MCF 10A (cell line): Measurements from ENCODE around the gene AHNAK. TPM values are rescaled to one million over a fixed set of nuclear protein-coding genes. Genes with fewer than 3 reads are reported as not detected.
A peak's percentile ranks its signal among the peaks of the same experiment; 100 is the strongest.

Experiments used
- BruUV-seq: library from RNA; stranded (reverse); fragments of 400-500 nt; replicated peaks from 2 replicates; lab custom pipeline; 2021; lab: Mats Ljungman, UMichigan
- CTCF ChIA-PET: fragments of 300-600 bp; sonication (Branson Sonifier 250); formaldehyde crosslinking; extraction: SDS; loops from one replicate; lab custom pipeline; 2021; ENCODE audit warnings: antibody characterized with exemption, inconsistent platforms; lab: Yijun Ruan, JAX
- POLR2A ChIA-PET: fragments of 300-600, 350-650 bp; sonication (Branson Sonifier 250); formaldehyde crosslinking; extraction: SDS; loops from one replicate; lab custom pipeline; 2020; ENCODE audit warnings: antibody characterized with exemption, inconsistent platforms; lab: Yijun Ruan, JAX
- DNase-seq: peaks from one replicate; pipeline ENCODE4 v3.0.0-alpha.2; 2018; ENCODE audit not compliant: unreplicated experiment
- H3K27ac Mint-ChIP-seq: one replicate; pipeline ENCODE4 v1.8.0; 2022; ENCODE audit warnings: mild to moderate bottlenecking, low read depth, mixed read lengths; ENCODE audit not compliant: unreplicated experiment
- H3K27me3 Mint-ChIP-seq: one replicate; pipeline ENCODE4 v1.8.0; 2022; ENCODE audit warnings: mixed read lengths; ENCODE audit not compliant: insufficient read depth, unreplicated experiment
- H3K36me3 Mint-ChIP-seq: one replicate; pipeline ENCODE4 v1.8.0; 2022; ENCODE audit warnings: mild to moderate bottlenecking, moderate library complexity, mixed read lengths; ENCODE audit not compliant: insufficient read depth, unreplicated experiment
- H3K4me1 Mint-ChIP-seq: one replicate; pipeline ENCODE4 v1.8.0; 2022; ENCODE audit warnings: mixed read lengths; ENCODE audit not compliant: insufficient read depth, unreplicated experiment
- H3K4me3 Mint-ChIP-seq: one replicate; pipeline ENCODE4 v1.8.0; 2022; ENCODE audit warnings: mild to moderate bottlenecking, moderate library complexity, mixed read lengths; ENCODE audit not compliant: unreplicated experiment
- H3K9me3 Mint-ChIP-seq: one replicate; pipeline ENCODE4 v1.8.0; 2022; ENCODE audit warnings: mixed read lengths; ENCODE audit not compliant: unreplicated experiment
- CTCF ChIP-seq: fragments of 200-600 bp; IDR thresholded peaks from one replicate; pipeline ENCODE4 v1.8.0; 2022; ENCODE audit warnings: antibody characterized with exemption, mild to moderate bottlenecking; ENCODE audit not compliant: unreplicated experiment
- intact Hi-C: fragments of 100-400 bp; cut with micrococcal nuclease; formaldehyde crosslinking; loops from 2 replicates; pipeline ENCODE4 v1.14.1; 2022
- total RNA-seq: library from RNA; stranded (reverse); gene quantifications from 2 replicates; pipeline ENCODE4 v1.2.3, GENCODE V29; 2022

Gene AHNAK
- total RNA-seq, 1 experiment from 2014 or later, result 429 TPM

- H3K36me3 Mint-ChIP-seq, result peaks cover 24% of the 10 kb centered on the region
- BruUV-seq, result no TSS peak
- DNase-seq, result peak; percentile 82
- H3K27ac Mint-ChIP-seq, result peak overlapping the region; percentile 69
- ChIA-PET POLR2A (interaction anchor here (0.6 to 11.4 kb wide), 21 partner anchors 15 to 371 kb away, joined by 3 to 599 read pairs (median 6); partner anchors contain the start of genes B3GAT3, EEF1G, HNRNPUL2 and MTA2), CTCF (interaction anchor here (0.6 to 13.1 kb wide), 36 partner anchors 9 to 376 kb away, joined by 3 to 225 read pairs (median 5); partner anchors contain the start of genes EEF1G and TUT1)
- H3K9me3 Mint-ChIP-seq, result no peaks in the 10 kb centered on the region
- peak overlapping the region; percentile 99 for H3K4me3 Mint-ChIP-seq
- no peaks in the 10 kb centered on the region for H3K27me3 Mint-ChIP-seq
- intact Hi-C loops, result loop anchor here (1.0 kb wide), 3 partner anchors 17 to 148 kb away; no protein-coding TSS in a partner anchor
- TF ChIP-seq CTCF, result peak; percentile 99
- peaks cover 44% of the 10 kb centered on the region for H3K4me1 Mint-ChIP-seq
Measured at GRCh38 chr11:62542750-62543567, 3.6 kb downstream of the AHNAK start.

- H3K36me3 Mint-ChIP-seq, result peaks cover 30% of the 10 kb centered on the region
- POLR2A ChIA-PET, result interaction anchor here (0.7 to 11.4 kb wide), 17 partner anchors 16 to 299 kb away, joined by 3 to 599 read pairs (median 6); partner anchors contain the start of genes EEF1G, HNRNPUL2, MTA2 and TUT1
- no peaks in the 10 kb centered on the region for H3K9me3 Mint-ChIP-seq
- intact Hi-C loops, result loop anchor here (1.0 kb wide), 3 partner anchors 18 to 147 kb away; no protein-coding TSS in a partner anchor
- H3K4me1 Mint-ChIP-seq, result peaks cover 38% of the 10 kb centered on the region
- CTCF ChIA-PET, result interaction anchor here (0.6 to 13.1 kb wide), 30 partner anchors 8 to 1036 kb away, joined by 3 to 225 read pairs (median 7); partner anchors contain the start of gene TUT1
- TF ChIP-seq CTCF, result no peak
- no TSS peak for BruUV-seq
- no peaks in the 10 kb centered on the region for H3K27me3 Mint-ChIP-seq
- peak overlapping the region; percentile 99 for H3K4me3 Mint-ChIP-seq
- no peak for DNase-seq
- H3K27ac Mint-ChIP-seq, result peak overlapping the region; percentile 69
Measured at GRCh38 chr11:62542111-62542745, 4.4 kb downstream of the AHNAK start.

GRCh38 chr11:62540804-62541701, 5.6 kb downstream of the AHNAK start:
- ChIA-PET POLR2A (interaction anchor here (0.6 to 11.4 kb wide), 12 partner anchors 17 to 213 kb away, joined by 3 to 599 read pairs (median 10); partner anchors contain the start of genes EEF1G and TUT1), CTCF (interaction anchor here (1.4 to 13.1 kb wide), 8 partner anchors 12 to 148 kb away, joined by 4 to 225 read pairs (median 22); partner anchors contain the start of gene TUT1)
- peaks cover 42% of the 10 kb centered on the region for H3K36me3 Mint-ChIP-seq
- peaks cover 38% of the 10 kb centered on the region for H3K4me1 Mint-ChIP-seq
- H3K27me3 Mint-ChIP-seq, result no peaks in the 10 kb centered on the region
- H3K9me3 Mint-ChIP-seq, result no peaks in the 10 kb centered on the region
- TF ChIP-seq CTCF, result no peak
- peak overlapping the region; percentile 61 for H3K27ac Mint-ChIP-seq
- H3K4me3 Mint-ChIP-seq, result peak overlapping the region; percentile 99
- DNase-seq, result no peak
- intact Hi-C loops, result no loop called here
- BruUV-seq, result no TSS peak
